A549 (cell line): ENCODE measurements around the gene F11R. TPM values are rescaled to one million over a fixed set of nuclear protein-coding genes. Genes with fewer than 3 reads are reported as not detected.

Source experiments
- BCL3 ChIP-seq: fragments of >200 bp; sonication (Bioruptor Twin); formaldehyde crosslinking; IDR thresholded peaks from 3 replicates; pipeline ENCODE4 v1.6.1; 2016
- CEBPB ChIP-seq, 2 experiments: fragments of >200 bp in 1 of 2; sonication (Bioruptor Twin) in 1 of 2; formaldehyde crosslinking in 1 of 2; IDR thresholded peaks; 2 replicates each; pipeline ENCODE4 v1.6.1; 2012 to 2016
- CHD2 ChIP-seq: fragments of 150-350 bp; IDR thresholded peaks from 2 replicates; pipeline ENCODE4 v1.6.1; 2014; ENCODE audit warnings: low read length; ENCODE audit not compliant: partially characterized antibody
- CHD4 ChIP-seq: fragments of 200-600 bp; sonication (generic); IDR thresholded peaks from 2 replicates; pipeline ENCODE4 v1.6.1; 2016; ENCODE audit warnings: antibody characterized with exemption, mild to moderate bottlenecking, borderline replicate concordance
- CTCF ChIP-seq: fragments of >200 bp; sonication (Bioruptor Twin); formaldehyde crosslinking; IDR thresholded peaks from 3 replicates; pipeline ENCODE4 v1.5.1; 2016
- EP300 ChIP-seq, 2 experiments: fragments of >200 bp; sonication (Bioruptor Twin); formaldehyde crosslinking; IDR thresholded peaks; 2 replicates in 1 of 2; 3 replicates in 1 of 2; pipeline ENCODE4 v1.6.1; 2016 to 2017
- FOSB ChIP-seq: fragments of 250-450 bp; sonication (Bioruptor Pico); IDR thresholded peaks from 2 replicates; pipeline ENCODE4 v1.5.0; 2020; ENCODE audit warnings: mild to moderate bottlenecking, moderate library complexity
- HOXB13 ChIP-seq: fragments of 250-450 bp; sonication (Bioruptor Pico); IDR thresholded peaks from 2 replicates; pipeline ENCODE4 v1.5.0; 2020; ENCODE audit warnings: low read depth, mild to moderate bottlenecking, moderate library complexity
- JUN ChIP-seq, 2 experiments: fragments of >200 bp; sonication (Bioruptor Twin); formaldehyde crosslinking; IDR thresholded peaks; 2 replicates in 1 of 2; 3 replicates in 1 of 2; pipeline ENCODE4 v1.6.1; 2016 to 2017
- JUNB ChIP-seq: fragments of >200 bp; sonication (Bioruptor Twin); formaldehyde crosslinking; IDR thresholded peaks from 2 replicates; pipeline ENCODE4 v1.6.1; 2016
- MAFK ChIP-seq: fragments of 450-650 bp; IDR thresholded peaks from 2 replicates; pipeline ENCODE4 v1.6.1; 2014; ENCODE audit not compliant: partially characterized antibody
- NPAS2 ChIP-seq: fragments of 250-450 bp; sonication (Bioruptor Pico); IDR thresholded peaks from 2 replicates; pipeline ENCODE4 v1.8.0; 2022; ENCODE audit warnings: mild to moderate bottlenecking, moderate library complexity, borderline replicate concordance
- PHF8 ChIP-seq: fragments of 200-600 bp; sonication (generic); IDR thresholded peaks from 2 replicates; pipeline ENCODE4 v1.6.1; 2016; ENCODE audit warnings: low read depth, mild to moderate bottlenecking, antibody characterized with exemption, moderate library complexity, borderline replicate concordance
- RNF2 ChIP-seq: fragments of 200-600 bp; sonication (generic); IDR thresholded peaks from 2 replicates; pipeline ENCODE4 v1.6.1; 2016; ENCODE audit warnings: low read depth, mild to moderate bottlenecking, antibody characterized with exemption, moderate library complexity, borderline replicate concordance
- SMC3 ChIP-seq: fragments of >200 bp; sonication (Bioruptor Twin); formaldehyde crosslinking; IDR thresholded peaks from 3 replicates; pipeline ENCODE4 v1.6.1; 2018; ENCODE audit warnings: inconsistent platforms
- TFCP2L1 ChIP-seq: fragments of 250-450 bp; sonication (Bioruptor Pico); IDR thresholded peaks from 2 replicates; pipeline ENCODE4 v1.5.0; 2021; ENCODE audit warnings: mild to moderate bottlenecking
- ZNF302 ChIP-seq: fragments of 250-450 bp; sonication (Bioruptor Pico); IDR thresholded peaks from 2 replicates; pipeline ENCODE4 v1.9.0; 2021; ENCODE audit warnings: inconsistent platforms, mild to moderate bottlenecking, moderate library complexity
- polyA plus RNA-seq, 4 experiments: library from polyadenylated mRNA; depleted of rRNA in 3 of 4; stranded (reverse); fragments of >200 nt; fragmentation: RNase III in 1 of 4; extraction: RNeasy Plus Mini Kit Qiagen cat#74134 plus additional on column Dnase treatment in 1 of 4; gene quantifications; 2 replicates in 3 of 4; 3 replicates in 1 of 4; pipeline ENCODE4 v1.2.3, GENCODE V29; 2011 to 2017
- TF ChIP-seq, protein P1 (sequence below): fragments of 250-450 bp; sonication (Bioruptor Pico); IDR thresholded peaks from 2 replicates; pipeline ENCODE4 v1.5.0; 2021; ENCODE audit warnings: mild to moderate bottlenecking, moderate library complexity, borderline replicate concordance
- TF ChIP-seq, protein P2 (sequence below): fragments of >200 bp; sonication (Bioruptor Twin); formaldehyde crosslinking; IDR thresholded peaks from 2 replicates; pipeline ENCODE4 v1.6.1; 2016
- TF ChIP-seq, protein P3 (sequence below): IDR thresholded peaks from 2 replicates; pipeline ENCODE4 v1.6.1; 2012; ENCODE audit warnings: low read depth, borderline replicate concordance
- TF ChIP-seq, protein P4 (sequence below): fragments of 200-600 bp; sonication (generic); IDR thresholded peaks from 2 replicates; pipeline ENCODE4 v1.6.1; 2016; ENCODE audit warnings: antibody characterized with exemption, mild to moderate bottlenecking, moderate library complexity

Gene F11R
- polyA plus RNA-seq, 2 of the 4 experiments (the other 2 are of a cell fraction), result 30.3 to 62.0 TPM

DNA sequence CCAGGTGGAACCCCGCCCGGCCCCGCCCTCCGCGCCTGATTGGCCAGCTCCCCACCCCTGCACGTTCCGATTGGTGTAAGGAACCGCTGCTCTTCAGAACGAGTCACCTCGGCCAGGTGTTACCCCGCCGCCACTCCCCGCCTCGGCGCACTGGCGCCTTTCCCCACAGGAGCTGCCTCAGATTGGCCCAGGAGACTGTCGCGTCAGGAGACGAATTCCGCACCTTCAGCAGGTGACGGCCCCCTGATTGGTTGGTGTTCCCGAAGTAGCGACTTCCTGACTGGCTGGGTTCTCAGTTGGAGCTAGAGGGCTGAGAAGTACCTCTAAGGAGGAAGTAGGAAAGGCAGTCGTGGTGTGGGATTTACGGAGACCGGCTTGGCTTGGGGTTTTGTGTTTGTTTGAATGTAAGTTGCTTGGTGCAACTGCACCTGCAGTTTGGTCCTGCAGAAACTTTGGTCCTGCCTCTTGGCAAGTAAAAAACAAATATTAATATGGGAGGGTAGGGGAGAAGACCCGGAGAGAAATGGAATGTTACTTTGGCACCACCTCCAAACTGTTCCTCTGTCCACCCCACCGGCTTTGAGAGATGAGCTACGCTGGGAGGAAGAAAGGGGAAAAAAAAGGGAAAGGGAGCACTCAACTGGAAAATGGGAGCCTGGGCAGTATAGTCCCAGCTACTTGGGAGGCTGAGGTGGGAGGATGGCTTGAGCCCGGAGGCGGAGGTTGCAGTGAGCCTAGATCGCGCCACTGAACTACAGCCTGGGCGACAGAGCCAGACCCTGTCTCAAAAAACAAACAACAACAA is 415 bp upstream of the F11R start (continued):
- TF ChIP-seq, protein P1, sequence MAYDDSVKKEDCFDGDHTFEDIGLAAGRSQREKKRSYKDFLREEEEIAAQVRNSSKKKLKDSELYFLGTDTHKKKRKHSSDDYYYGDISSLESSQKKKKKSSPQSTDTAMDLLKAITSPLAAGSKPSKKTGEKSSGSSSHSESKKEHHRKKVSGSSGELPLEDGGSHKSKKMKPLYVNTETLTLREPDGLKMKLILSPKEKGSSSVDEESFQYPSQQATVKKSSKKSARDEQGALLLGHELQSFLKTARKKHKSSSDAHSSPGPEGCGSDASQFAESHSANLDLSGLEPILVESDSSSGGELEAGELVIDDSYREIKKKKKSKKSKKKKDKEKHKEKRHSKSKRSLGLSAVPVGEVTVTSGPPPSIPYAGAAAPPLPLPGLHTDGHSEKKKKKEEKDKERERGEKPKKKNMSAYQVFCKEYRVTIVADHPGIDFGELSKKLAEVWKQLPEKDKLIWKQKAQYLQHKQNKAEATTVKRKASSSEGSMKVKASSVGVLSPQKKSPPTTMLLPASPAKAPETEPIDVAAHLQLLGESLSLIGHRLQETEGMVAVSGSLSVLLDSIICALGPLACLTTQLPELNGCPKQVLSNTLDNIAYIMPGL, result no peak
- TF ChIP-seq SMC3 (no peak; the same call in 2 of the 3 replicates), CEBPB (IDR thresholded peaks at IDR 0.05) (no peak), TFCP2L1 (CRISPR knock-in tag) (no peak), BCL3 (no peak), HOXB13 (no peak; the same call in 1 of the 2 replicates), PHF8 (peak; percentile 49; the same call in 1 of the 2 replicates), MAFK (peak; percentile 52), JUNB (no peak), NPAS2 (no peak), CHD2 (no peak), JUN (IDR thresholded peaks at IDR 0.05) (no peak; a peak in 1 of 5 replicates), FOSB (CRISPR knock-in tag) (no peak), CHD4 (no peak), EP300 (IDR thresholded peaks at IDR 0.05) (no peak), RNF2 (no peak), ZNF302 (CRISPR knock-in tag) (no peak), CTCF (no peak)
- TF ChIP-seq, protein P2, sequence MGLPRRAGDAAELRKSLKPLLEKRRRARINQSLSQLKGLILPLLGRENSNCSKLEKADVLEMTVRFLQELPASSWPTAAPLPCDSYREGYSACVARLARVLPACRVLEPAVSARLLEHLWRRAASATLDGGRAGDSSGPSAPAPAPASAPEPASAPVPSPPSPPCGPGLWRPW, result no peak
- TF ChIP-seq, protein P3, sequence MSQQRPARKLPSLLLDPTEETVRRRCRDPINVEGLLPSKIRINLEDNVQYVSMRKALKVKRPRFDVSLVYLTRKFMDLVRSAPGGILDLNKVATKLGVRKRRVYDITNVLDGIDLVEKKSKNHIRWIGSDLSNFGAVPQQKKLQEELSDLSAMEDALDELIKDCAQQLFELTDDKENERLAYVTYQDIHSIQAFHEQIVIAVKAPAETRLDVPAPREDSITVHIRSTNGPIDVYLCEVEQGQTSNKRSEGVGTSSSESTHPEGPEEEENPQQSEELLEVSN, result peak; percentile 65; the same call in 1 of the 2 replicates
- TF ChIP-seq, protein P4, sequence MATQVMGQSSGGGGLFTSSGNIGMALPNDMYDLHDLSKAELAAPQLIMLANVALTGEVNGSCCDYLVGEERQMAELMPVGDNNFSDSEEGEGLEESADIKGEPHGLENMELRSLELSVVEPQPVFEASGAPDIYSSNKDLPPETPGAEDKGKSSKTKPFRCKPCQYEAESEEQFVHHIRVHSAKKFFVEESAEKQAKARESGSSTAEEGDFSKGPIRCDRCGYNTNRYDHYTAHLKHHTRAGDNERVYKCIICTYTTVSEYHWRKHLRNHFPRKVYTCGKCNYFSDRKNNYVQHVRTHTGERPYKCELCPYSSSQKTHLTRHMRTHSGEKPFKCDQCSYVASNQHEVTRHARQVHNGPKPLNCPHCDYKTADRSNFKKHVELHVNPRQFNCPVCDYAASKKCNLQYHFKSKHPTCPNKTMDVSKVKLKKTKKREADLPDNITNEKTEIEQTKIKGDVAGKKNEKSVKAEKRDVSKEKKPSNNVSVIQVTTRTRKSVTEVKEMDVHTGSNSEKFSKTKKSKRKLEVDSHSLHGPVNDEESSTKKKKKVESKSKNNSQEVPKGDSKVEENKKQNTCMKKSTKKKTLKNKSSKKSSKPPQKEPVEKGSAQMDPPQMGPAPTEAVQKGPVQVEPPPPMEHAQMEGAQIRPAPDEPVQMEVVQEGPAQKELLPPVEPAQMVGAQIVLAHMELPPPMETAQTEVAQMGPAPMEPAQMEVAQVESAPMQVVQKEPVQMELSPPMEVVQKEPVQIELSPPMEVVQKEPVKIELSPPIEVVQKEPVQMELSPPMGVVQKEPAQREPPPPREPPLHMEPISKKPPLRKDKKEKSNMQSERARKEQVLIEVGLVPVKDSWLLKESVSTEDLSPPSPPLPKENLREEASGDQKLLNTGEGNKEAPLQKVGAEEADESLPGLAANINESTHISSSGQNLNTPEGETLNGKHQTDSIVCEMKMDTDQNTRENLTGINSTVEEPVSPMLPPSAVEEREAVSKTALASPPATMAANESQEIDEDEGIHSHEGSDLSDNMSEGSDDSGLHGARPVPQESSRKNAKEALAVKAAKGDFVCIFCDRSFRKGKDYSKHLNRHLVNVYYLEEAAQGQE, result no peak
